OCI-M2 (cell line): ENCODE results near the gene RPP30.
"Not testable (repeated sequence)": the region's sequence is repeated elsewhere in the genome, so short reads cannot be mapped to it uniquely, and the experiment has no call there.

Experiments used
- DNase-seq: peaks from one replicate; lab custom pipeline; 2025; ENCODE audit not compliant: unreplicated experiment; lab: John Stamatoyannopoulos, UW

Gene RPP30

DNA sequence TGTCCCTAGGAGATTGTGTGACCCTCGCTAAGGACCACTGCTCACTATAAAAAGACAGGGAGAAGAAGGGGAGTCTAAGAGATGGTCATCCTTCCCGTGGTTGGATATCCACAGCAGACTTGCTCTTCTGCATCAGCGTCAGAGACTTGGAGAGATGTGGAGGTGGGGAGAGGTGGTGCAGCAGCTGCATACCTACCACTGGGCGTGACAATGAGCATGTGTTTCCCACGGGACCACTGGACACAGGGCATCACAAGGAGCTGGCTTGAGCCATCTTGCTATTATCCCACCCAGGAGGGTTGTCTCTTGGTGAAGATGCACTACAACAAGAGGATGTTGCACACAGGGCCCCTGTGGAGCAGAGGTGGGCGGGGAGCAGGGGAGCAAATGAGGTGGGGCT, 67.9 kb downstream of the RPP30 start:
- DNase-seq = no peak

- not testable (repeated sequence) for DNase-seq
These were observed 71.2 kb downstream of the RPP30 start for GRCh38 chr10:90942980-90943379.

DNA sequence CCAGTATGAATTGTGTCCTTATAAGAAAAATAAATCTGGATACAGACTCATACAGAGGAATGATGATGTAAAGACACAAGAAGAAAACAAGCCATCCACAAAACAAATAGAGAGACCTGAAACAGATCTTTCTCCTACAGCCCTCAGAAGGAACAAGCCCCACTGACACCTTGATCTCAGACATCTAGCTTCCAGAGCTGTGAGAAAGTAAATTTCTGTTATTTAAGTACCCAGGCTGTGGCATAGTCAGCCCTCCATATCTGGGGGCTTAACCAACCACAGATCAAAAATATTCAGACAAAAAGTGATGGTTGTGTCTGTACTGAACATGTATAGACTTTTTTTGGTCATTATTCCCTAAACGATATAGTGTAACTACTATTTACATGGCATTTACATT, 73.0 kb downstream of the RPP30 start:
- no peak for DNase-seq

DNA sequence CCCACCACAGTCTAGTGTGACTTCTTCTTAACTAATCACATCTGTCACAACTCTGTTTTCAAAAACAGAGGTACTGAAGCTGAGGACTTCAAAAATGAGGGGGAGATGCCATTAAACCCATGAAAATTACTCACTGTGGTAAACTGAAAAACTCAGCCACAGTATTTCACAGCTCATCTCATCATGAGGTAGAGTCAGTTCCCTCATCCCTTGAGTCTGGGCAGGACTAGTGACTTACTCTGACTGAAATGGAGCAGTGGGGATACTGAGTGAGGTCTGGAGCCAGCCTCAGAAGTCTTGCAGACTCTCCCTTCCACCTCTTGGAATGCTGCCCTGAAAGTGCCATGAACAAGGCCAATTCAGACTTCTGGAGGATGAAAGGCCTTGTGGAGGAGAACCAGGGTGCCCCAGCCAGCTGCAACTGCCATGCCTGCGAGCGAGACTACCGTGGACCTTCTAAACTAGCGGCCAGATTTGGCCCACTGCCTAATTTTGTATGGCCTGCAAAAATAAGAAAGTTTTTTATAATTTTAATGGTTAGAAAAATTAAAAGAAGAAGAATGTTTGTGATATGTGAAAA, 73.8 kb downstream of the RPP30 start:
- no peak for DNase-seq

DNA sequence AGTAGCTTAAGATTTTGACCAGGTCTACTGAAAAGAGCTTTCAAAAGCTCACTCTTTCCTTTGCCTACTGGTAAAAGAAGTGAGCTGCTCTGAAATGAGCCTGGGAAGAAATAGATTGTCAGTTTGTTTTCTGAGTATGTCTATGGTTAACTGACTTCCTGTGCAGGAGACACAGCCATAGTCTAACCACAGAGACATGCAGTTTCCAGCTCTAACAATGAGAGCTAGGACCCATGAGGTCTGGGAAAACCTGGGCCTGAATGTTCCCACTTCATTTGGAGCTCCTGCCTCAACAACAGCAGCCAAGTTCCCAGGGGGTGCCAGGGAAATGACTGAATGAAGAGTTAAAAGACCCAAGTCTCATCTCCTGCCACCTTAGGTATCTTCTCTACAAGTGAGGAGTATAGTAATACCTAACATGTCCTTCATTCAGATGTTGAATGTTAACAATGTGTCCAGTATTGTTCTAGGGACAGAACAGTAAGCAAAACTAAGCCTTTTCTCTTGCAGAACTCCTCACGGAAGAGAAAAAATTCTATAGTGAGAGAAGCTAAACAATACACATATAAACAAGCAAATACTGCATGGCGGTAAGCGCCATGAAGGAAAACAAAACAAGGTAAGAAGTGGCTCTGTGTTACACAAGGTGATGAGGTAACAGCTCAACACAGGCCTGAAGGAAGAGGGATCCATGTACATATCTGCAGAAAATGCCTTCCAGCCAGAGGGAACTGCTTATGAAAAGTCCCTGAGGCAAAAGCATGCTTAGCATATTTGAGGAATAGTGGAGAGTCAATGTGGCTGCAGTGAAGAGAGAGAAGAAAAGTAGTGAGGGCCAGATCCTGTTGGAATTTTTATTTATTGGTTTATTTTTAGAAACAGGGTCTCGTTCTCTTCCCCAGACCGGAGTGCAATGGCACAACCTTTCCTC, 75.5 kb downstream of the RPP30 start:
- DNase-seq = no peak
